Ishikawa (cell line): ENCODE results near the gene MYLK.

Experiments
- CEBPB ChIP-seq: IDR thresholded peaks from 2 replicates; pipeline ENCODE4 v1.6.1; 2012
- CREB1 ChIP-seq: IDR thresholded peaks from 2 replicates; pipeline ENCODE4 v1.6.1; 2012; ENCODE audit warnings: low read depth
- EGR1 ChIP-seq: IDR thresholded peaks from 2 replicates; pipeline ENCODE4 v1.6.1; 2012
- EP300 ChIP-seq: IDR thresholded peaks from 2 replicates; pipeline ENCODE4 v1.6.1; 2012; ENCODE audit warnings: borderline replicate concordance
- FOXM1 ChIP-seq: IDR thresholded peaks from 2 replicates; pipeline ENCODE4 v1.6.1; 2012; ENCODE audit warnings: low read depth, borderline replicate concordance
- NFIC ChIP-seq: IDR thresholded peaks from 2 replicates; pipeline ENCODE4 v1.6.1; 2012
- RAD21 ChIP-seq: IDR thresholded peaks from 2 replicates; pipeline ENCODE4 v1.6.1; 2012; ENCODE audit warnings: low read depth
- TAF1 ChIP-seq: IDR thresholded peaks from 2 replicates; pipeline ENCODE4 v1.6.1; 2012; ENCODE audit warnings: low read depth, mild to moderate bottlenecking
- TCF12 ChIP-seq: IDR thresholded peaks from 2 replicates; pipeline ENCODE4 v1.6.1; 2012; ENCODE audit warnings: low read depth
- TEAD4 ChIP-seq: IDR thresholded peaks from 2 replicates; pipeline ENCODE4 v1.6.1; 2012
- YY1 ChIP-seq: IDR thresholded peaks from 2 replicates; pipeline ENCODE4 v1.6.1; 2012; ENCODE audit warnings: low read depth
- ZBTB7A ChIP-seq: IDR thresholded peaks from 2 replicates; pipeline ENCODE4 v1.6.1; 2012; ENCODE audit warnings: low read depth
- TF ChIP-seq, protein P1 (sequence below): IDR thresholded peaks from 2 replicates; pipeline ENCODE4 v1.6.1; 2012
- TF ChIP-seq, protein P2 (sequence below): IDR thresholded peaks from 2 replicates; pipeline ENCODE4 v1.6.1; 2012; ENCODE audit warnings: low read depth, mild to moderate bottlenecking

DNA sequence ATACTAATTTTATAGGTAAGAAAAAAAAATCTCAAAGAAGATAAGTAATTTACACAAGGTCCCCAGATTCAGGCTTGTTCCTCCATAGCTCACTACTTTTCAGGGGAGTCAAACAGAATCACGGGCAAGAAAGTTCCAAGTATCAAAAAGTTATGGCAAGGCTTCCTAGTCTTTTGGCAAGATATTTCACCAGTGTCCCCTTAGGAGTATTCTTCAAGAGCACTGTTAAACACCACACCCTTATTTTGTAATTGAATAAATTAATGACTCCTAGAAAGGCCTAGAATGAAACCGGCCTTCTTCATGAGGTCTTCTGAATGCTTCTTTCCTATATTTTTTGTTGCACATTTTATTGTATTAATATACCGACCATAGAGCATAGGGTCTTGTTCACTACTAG, 109.7 kb downstream of the MYLK start:
- TF ChIP-seq RAD21 = no peak
- no peak for TF ChIP-seq NFIC
- no peak for TF ChIP-seq CREB1
- no peak for TF ChIP-seq YY1
- TF ChIP-seq, protein P1, sequence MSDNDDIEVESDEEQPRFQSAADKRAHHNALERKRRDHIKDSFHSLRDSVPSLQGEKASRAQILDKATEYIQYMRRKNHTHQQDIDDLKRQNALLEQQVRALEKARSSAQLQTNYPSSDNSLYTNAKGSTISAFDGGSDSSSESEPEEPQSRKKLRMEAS = no peak
- TF ChIP-seq, protein P2, sequence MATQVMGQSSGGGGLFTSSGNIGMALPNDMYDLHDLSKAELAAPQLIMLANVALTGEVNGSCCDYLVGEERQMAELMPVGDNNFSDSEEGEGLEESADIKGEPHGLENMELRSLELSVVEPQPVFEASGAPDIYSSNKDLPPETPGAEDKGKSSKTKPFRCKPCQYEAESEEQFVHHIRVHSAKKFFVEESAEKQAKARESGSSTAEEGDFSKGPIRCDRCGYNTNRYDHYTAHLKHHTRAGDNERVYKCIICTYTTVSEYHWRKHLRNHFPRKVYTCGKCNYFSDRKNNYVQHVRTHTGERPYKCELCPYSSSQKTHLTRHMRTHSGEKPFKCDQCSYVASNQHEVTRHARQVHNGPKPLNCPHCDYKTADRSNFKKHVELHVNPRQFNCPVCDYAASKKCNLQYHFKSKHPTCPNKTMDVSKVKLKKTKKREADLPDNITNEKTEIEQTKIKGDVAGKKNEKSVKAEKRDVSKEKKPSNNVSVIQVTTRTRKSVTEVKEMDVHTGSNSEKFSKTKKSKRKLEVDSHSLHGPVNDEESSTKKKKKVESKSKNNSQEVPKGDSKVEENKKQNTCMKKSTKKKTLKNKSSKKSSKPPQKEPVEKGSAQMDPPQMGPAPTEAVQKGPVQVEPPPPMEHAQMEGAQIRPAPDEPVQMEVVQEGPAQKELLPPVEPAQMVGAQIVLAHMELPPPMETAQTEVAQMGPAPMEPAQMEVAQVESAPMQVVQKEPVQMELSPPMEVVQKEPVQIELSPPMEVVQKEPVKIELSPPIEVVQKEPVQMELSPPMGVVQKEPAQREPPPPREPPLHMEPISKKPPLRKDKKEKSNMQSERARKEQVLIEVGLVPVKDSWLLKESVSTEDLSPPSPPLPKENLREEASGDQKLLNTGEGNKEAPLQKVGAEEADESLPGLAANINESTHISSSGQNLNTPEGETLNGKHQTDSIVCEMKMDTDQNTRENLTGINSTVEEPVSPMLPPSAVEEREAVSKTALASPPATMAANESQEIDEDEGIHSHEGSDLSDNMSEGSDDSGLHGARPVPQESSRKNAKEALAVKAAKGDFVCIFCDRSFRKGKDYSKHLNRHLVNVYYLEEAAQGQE = no peak
- no peak for TF ChIP-seq TAF1
- no peak for TF ChIP-seq ZBTB7A
- no peak for TF ChIP-seq EP300
- TF ChIP-seq TCF12 = no peak
- no peak for TF ChIP-seq CEBPB
- TF ChIP-seq TEAD4 = no peak
- TF ChIP-seq EGR1 = no peak
- TF ChIP-seq FOXM1 = no peak
